Anterior cingulate cortex (tissue), 58 donors: ENCODE results near the gene MYOC.
"Not testable (repeated sequence)": the region's sequence is repeated elsewhere in the genome, so short reads cannot be mapped to it uniquely, and the experiment has no call there.

ENCODE experiments used
- DNase-seq, 58 donors: peaks; one replicate each; lab custom pipeline; 2025; lab: John Stamatoyannopoulos, UW

Gene MYOC

DNA sequence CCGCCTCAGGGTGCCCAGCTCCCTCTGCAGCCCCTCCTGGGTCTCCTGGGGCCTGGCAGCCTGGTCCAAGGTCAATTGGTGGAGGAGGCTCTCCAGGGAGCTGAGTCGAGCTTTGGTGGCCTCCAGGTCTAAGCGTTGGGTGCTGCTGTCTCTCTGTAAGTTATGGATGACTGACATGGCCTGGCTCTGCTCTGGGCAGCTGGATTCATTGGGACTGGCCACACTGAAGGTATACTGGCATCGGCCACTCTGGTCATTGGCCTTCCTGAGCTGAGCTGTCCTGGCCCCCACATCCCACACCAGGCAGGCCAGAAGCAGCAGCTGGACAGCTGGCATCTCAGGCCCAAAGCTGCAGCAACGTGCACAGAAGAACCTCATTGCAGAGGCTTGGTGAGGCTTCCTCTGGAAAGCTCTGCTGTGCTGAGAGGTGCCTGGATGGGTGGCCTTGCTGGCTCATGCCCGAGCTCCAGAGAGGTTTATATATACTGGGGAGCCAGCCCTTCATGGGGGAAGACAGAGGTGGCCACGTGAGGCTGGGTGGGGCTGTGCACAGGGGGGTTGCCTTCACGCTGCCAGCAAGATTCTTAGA, at the start of gene MYOC:
TSS of gene MYOC (minus strand) at position 455 of the 589 bp plus-strand sequence. CDS start at position 378, 77 bp downstream.
- DNase-seq = no peak

DNA sequence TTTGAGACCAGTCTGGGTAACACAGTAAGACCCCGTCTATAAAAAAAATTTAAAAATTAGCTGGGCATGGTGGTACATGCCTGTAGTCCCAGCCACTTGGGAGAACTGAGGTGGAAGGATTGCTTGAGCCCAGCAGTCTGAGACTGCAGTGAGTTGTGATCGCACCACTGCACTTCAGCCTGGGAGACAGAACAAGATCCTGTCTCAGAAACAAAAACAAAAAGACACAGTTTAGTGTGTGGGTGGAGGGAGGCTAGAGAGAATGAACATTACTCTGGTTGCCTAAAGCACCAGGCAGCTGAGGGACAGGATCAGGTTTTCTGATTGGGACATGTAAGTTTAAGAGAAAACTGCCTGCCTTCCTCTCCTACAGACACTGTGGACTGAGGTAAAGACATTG, 47.0 kb upstream of the MYOC start:
- peak in 1 of 58 donors; percentile 17 for DNase-seq

DNA sequence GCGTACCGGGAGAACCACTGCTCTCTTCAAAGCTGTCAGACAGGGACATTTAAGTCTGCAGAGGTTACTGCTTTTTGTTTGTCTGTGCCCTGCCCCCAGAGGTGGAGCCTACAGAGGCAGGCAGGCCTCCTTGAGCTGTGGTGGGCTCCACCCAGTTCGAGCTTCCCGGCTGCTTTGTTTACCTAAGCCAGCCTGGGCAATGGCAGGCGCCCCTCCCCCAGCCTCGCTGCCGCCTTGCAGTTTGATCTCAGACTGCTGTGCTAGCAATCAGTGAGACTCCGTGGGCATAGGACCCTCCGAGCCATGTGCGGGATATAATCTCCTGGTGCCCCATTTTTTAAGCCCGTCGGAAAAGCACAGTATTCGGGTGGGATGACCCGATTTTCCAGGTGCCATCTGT, 43.3 kb upstream of the MYOC start:
- not testable (repeated sequence) for DNase-seq

DNA sequence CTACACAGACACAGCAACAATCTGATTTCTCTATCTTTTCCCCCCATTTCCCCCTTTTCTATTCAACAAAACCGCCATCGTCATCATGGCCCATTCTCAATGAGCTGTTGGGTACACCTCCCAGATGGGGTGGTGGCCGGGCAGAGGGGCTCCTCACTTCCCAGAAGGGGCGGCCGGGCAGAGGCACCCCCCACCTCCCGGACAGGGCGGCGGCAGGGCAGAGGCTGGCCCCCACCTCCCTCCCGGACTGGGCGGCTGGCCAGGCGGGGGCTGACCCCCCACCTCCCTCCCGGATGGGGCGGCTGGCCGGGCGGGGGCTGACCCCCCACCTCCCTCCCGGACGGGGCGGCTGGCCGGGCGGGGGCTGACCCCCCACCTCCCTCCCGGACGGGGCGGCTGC, 41.1 kb upstream of the MYOC start:
- DNase-seq = not testable (repeated sequence)

DNA sequence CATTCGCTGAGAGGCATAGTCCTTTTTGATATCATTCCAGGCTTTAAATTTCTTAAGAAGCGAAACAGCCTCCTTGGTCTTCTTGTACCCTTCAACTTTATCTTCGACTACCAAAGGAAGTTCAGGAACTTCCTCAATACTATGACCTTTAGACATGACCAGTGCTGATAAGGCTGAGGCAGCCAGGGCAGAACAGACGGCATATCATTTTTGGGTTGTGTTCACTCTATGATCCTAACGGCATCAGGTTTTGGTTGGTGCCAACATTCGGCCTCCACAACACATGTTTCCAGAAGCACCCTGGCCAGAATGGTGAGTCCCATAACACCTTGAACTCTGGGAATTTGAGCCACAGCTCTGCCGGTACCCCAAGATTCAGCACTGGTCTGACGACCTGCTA, 31.4 kb upstream of the MYOC start:
- DNase-seq = no peak

DNA sequence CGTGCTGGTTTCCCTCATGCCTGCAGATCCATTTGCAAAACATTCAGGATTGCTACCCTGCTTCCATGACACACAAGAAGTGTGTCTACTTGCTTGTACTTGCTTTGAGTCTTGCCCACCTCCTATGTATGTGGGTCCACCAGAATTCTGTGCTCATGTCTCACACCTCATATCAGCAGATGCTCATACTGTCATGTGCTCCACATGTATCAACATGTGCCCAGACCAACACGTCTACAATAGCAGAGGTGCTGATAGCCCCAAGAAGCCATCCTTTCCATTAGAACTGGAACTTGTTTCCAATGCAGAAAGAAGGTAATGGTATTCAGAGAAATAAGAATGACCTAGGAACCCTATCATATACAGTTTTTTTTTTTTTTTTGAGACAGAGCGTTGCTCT, 27.9 kb upstream of the MYOC start:
- no peak for DNase-seq

DNA sequence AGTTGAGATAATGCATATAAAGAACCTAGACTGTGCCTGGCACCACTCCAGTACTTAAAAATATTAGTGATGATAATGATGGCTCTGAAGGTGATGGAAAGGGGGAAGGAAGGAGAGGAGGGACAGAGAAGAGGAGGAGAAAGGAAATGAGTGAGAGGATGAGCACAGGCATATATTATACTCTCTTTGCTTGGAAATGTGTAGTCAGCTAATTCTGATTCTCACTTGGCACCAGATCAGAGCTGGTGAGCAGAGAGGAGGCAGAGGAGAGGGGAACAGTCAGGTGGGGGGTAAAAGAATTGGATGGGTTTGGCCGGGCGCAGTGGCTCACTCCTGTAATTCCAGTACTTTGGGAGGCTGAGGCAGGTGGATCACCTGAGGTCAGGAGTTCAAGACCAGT, 24.3 kb upstream of the MYOC start:
- DNase-seq = no peak

DNA sequence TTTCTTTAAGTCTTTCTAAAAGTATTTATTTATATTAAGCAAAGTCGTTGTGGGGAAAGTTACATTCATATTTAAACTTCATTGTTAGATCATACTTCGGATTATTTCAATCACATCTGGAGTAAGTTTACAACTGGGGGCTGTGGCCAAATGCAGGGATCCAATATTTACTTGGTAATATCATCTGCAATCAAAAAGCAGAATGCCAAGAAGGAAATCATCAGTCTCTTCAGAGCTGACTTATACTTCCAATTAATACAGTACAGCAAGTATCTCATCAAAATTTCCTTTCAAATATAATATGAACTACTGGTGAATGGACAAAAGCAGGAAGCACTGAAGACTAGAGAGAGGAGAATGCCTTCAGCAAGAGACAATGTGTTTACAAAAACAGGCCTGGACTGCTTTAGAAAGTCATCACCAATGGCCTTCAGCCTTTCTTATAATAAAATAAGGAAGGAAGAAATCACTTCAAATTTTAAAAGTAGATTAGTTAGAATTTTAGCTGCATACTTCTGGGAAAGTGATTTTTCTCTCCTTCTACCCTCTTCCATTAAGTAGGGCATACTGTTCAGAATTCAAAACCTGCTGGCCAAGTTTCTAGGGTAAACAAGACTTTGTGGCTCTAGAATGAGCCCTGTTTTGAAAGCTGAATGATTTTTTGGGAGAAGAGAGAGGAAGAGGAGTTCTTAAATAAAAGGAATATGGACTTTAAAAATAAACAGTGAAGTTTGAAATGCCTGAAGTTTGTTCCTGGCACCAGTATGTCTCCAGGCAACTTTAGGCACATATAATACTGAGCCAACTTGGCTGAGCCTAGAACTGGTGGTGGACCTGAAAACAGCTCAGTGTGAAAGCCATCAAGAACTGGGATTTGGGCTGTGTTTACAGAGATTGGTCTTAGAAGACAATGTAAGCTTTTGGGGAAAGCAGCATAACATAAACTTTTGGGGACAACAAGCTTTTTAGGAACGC, 22.2 kb upstream of the MYOC start:
- DNase-seq = peak in 1 of 58 donors; percentile 32

DNA sequence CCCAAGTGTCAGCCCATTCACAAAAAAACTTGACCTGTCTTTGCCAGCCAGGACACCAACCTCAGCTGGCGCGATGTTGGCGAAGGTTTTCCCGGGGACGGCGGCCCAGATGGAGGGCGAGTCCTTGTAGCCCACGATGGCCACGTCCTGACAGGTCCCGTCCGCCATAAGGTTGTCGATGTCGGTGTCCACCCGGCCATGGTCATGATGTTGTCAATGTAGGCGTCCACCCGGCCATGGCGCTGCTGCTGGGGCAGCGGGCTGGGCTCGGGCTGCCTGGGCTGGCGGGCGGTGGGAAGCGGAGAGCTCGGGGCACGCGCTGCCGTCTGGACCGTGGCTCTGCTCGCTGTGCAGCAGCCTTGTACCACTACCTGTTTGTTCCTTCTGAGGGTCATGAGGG, 18.3 kb upstream of the MYOC start:
- no peak for DNase-seq

DNA sequence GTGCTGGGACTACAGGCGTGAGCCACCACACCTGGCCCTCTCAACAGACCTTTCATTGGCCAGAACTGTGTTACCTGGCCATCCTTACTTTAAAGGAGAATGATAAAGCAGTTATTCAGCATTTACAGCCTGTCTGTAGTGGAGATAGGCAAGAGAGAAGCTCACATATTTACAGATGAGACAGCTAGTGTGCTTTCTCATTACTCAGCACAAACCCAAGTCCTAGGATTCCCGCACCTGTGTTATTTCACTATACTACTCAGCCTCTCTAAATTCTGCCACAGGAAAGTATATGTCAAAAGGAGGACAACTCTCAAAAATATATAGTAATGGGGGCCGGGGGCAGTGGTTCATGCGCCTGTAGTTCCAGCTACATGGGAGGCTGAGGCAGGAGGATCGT, 15.9 kb upstream of the MYOC start:
- DNase-seq = no peak

DNA sequence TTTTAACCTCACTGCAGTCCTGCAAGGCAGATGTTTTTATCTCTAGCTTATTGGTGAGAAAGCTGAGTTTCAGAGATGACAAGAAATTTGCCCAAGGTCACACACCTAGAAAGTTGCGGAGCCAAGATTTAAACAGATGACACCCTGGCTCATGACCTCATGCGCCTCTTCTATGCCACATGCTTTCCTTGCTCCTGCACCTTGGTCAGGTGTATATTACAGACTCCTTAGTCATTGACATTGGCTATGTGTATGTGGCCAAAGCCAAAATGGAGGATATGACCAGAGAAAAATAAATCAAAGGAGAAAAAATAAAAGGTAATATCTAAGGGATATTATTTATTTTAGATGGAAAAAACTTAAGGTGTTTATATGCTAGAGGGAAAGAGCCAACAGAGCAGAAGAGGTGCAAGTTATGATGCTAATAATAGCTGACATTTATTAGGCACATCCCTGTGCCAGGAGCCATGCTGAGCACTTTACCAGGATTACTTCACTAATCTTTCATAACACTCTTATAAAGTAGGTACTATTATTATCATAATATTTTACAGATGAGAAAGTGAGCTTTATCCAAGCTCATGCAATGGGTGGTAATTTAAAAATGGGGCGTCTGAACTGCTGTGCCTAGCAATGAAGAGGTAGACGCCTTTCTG, 13.8 kb upstream of the MYOC start:
- no peak for DNase-seq

DNA sequence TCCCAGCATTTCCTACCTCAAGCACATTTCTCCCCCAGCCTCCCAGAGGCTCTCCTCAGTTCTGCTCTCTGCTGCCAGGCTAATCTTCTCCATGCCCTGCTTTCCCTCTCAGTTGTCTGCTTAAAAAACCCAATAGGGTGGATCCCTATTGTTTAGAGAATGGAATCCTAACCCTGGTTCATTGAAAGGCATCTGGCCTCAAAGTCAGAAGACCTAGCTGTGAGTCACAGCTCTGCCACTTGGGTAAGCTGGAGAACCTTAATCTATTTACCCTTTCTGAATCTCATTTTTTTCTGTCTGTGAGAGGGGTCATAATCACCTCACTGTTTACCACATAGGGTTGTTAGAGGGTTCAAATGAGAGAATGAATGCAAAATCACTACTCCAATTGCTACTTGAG, 12.5 kb upstream of the MYOC start:
- DNase-seq = no peak

DNA sequence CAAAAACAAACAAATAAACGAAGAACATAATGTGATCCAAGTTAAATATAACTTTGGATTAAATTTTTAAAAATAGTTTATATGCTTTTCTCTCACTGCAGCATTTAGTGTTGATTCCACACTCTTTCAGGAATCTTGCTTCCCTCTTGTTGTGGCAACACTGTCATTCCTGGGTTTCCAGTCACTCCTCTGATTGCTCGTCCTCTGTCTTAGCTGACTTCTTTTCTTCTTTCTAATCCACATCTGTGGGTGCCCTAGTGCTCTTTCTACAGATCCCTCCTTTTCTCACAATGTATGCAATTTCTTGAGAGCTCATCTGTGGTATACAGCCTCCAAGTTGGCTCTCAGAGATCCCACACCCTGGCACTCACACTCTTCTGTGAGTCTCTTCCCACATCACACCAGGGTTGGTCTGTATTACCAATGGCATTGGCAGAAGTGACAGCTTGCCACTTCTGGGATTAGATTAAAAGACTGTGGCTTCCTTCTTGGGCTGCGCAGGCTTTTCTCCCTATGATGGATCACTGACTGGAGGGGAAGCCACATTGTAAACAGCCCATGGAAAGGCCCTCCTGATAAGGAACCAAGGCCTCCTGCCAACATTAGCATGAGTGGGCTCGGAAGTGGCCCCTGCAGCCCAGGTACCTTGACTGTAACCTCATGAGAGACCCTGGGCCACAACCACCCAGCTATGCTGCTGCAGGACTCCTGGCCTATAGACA, 11.5 kb upstream of the MYOC start:
- no peak for DNase-seq

DNA sequence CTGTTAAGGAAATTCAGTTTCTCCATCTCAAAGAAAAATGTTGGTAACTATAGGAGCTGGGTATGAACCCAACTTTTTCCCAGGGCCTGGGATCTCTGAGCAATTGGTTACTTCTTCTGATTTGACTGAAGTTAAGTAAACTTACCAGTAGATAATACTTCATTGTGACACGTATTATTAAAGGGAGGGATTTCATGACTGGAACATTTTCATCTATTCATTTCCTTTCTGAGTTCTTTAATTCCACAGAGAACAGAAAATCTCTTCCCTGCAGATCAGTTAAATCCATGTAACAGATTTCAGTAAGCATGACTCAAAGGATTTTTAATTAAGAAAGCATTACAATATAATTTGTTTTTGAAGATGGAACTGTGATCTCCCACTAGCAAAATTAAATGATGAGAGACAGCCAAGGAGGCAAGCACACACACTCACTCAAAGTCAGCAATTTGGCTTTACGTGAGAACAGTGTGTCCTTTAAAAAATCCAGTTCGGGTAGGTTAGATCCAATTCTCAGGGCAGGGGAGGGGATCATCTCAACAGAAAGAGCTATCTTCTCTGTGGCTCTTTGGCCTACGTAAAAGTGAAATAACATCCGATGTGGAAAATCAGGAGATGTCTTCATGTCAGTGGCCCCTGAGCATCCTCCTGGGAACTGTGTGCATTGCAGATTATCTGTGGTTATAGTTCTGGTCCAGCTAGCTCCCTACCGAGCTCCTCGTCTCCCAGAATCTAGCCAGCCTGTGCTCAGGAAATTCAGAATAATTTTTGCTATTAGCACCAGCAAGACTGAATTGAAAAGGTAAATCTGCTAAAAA, 10.8 kb upstream of the MYOC start:
- DNase-seq = no peak

DNA sequence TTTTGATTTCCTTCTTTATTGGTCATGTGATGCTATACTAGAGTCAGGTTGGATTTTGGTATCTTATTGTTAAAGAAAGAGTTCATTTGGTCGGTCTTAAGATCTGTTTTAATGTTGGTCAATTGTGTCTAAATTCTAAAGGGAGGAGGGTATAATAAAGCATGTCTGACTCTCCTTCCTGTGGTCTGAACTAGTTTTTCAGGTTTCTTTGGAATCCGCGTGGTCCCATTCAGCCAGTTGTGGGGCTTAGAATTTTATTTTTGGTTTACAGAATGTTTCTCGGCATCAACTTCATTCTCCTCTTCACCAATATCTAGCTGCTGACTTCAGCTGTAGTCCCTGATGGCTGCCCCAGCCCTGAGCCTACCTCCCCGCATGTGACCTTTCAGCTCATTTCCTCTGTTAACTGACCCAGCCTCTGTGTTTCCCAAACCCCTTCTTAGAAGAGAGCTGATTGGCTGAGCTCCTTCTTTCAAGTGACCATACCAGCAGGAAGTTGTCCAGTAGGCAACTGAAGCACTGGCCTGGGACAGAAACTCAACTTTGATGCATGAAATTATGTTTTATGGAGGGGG, 8.7 kb upstream of the MYOC start:
- DNase-seq = no peak

DNA sequence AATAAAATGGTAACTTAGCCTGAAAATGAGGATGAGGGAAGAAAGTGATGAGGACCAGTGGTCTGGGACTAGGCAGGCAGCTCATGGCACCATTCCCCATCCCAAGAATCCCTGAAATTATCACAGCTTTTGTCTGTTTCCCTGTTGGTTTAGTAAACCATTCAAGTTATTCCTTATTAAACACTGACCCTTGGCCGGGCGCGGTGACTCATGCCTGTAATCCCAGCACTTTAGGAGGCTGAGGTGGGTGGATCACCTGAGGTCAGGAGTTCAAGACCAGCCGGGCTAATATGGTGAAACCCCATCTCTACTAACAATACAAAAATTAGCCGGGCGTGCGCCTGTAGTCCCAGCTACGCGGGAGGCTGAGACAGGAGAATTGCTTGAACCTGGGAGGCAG, 3.7 kb upstream of the MYOC start:
- not testable (repeated sequence) for DNase-seq

DNA sequence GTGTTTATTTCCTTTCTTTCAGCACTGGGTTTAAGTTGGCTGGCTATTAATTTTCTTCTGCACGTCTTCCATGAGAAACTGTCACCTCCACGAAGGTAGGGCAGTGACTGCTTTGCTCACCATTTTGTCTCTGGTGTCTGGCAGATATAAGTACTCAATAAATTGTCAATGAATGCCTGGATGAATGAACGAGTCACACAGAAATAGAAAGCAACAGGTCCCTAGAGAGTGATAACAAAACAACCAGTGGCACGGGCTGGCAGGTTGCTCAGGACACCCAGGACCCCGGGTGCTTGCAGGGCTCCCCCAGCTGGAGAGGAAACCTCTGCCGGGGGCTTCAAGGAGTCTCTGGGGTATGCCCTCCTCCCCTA, 3.2 kb upstream of the MYOC start:
- no peak for DNase-seq

DNA sequence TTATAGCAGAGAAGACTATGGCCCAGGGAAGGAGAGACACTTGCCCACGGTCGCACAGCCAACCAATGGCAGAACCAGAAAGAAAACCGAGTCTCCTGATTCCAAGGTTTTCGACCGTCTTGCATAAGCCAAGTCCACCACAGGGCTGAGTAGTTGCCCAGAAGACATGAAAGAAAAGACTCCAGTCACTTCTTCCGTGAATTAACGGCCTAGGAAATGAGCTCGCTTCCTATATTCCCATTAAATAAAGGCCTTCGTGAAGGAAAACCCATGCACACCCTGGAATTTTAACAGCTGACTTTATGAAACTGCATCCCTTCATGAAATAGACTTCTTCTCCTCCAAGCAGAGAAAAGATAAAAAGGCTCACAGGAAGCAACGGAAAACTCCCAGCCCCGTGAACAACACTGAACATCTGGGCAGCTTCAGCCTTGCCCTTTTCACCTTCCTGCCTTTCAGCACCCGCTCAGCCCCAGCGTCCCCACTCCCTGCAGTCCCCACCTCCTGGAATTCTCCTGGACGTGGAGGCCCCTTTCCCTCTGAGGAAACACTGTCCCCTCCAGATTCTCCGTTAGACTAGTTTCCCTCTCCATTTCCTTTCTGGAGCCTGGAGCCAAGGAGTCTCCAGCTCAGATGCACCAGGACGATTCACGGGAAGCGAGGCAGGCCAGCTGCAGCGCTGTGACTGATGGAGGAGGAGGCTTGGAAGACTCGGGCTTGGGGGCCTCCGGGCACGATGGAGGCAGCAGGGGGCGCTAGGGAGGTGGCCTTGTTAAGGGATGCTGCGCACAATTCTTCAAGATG, 2.7 kb upstream of the MYOC start:
- DNase-seq = peak in 12 of 58 donors; percentile 2 to 27 (median 6)
